Liver (tissue), 9 donors: ENCODE measurements around the gene TRIM67. TPM values are rescaled to one million over a fixed set of nuclear protein-coding genes. Genes with fewer than 3 reads are reported as not detected.

Experiments used
- DNase-seq: peaks from one replicate; pipeline ENCODE4 v3.0.0-alpha.2; 2017; ENCODE audit warnings: low spot score
- H3K27ac ChIP-seq, 2 donors: one replicate each; pipeline ENCODE4 v1.7.0; 2013; ENCODE audit warnings: inconsistent platforms in 2 of 2, low read length in 2 of 2, control low read depth in 1 of 2, low read depth in 1 of 2, mild to moderate bottlenecking in 1 of 2
- H3K27me3 ChIP-seq, 4 donors: one replicate each; pipeline versions ENCODE4 v1.6.1 to v1.7.0; 2013; ENCODE audit warnings: low read length in 3 of 4, inconsistent platforms in 1 of 4, mild to moderate bottlenecking in 1 of 4, moderate library complexity in 1 of 4; ENCODE audit not compliant: control insufficient read depth in 4 of 4, insufficient read depth in 4 of 4
- H3K36me3 ChIP-seq, 4 donors: one replicate each; pipeline versions ENCODE4 v1.6.1 to v1.7.0; 2013; ENCODE audit warnings: low read length in 3 of 4, mild to moderate bottlenecking in 3 of 4, low read depth in 1 of 4, moderate library complexity in 1 of 4; ENCODE audit not compliant: control insufficient read depth in 4 of 4, insufficient read depth in 3 of 4
- H3K4me1 ChIP-seq, 4 donors: one replicate each; pipeline versions ENCODE4 v1.6.1 to v1.7.0; 2013; ENCODE audit warnings: low read length in 3 of 4, mild to moderate bottlenecking in 3 of 4, moderate library complexity in 1 of 4; ENCODE audit not compliant: control insufficient read depth in 4 of 4, insufficient read depth in 4 of 4
- H3K4me3 ChIP-seq, 3 donors: one replicate each; pipeline versions ENCODE4 v1.6.1 to v1.7.0; 2013; ENCODE audit warnings: low read length in 3 of 3, control low read depth in 1 of 3, low read depth in 1 of 3, mild to moderate bottlenecking in 1 of 3
- H3K9ac ChIP-seq, 2 donors: one replicate each; pipeline ENCODE4 v1.7.0; 2013; ENCODE audit warnings: low read length in 2 of 2, mild to moderate bottlenecking in 2 of 2, moderate library complexity in 2 of 2, control low read depth in 1 of 2, low read depth in 1 of 2
- H3K9me3 ChIP-seq, 4 donors: one replicate each; pipeline versions ENCODE4 v1.6.1 to v1.7.0; 2013; ENCODE audit warnings: low read length in 3 of 4; ENCODE audit not compliant: control insufficient read depth in 4 of 4
- CTCF ChIP-seq: fragments of 150-350 bp; IDR thresholded peaks from 2 replicates; pipeline ENCODE4 v1.5.1; 2017; ENCODE audit warnings: improper control_type of control experiment, low read depth, low read length; ENCODE audit not compliant: missing input control
- EGR1 ChIP-seq, 2 donors: IDR thresholded peaks; 2 replicates each; pipeline ENCODE4 v1.6.1; 2016 to 2018; ENCODE audit warnings: antibody characterized with exemption in 2 of 2, low read depth in 2 of 2
- FOXA1 ChIP-seq: IDR thresholded peaks from 2 replicates; pipeline ENCODE4 v1.6.1; 2016; ENCODE audit warnings: antibody characterized with exemption
- FOXA2 ChIP-seq: IDR thresholded peaks from 2 replicates; pipeline ENCODE4 v1.6.1; 2016; ENCODE audit warnings: antibody characterized with exemption
- GABPA ChIP-seq, 2 donors: IDR thresholded peaks in 1 of 2; conservative IDR thresholded peaks in 1 of 2; 2 replicates each; pipeline ENCODE4 v1.6.1; 2016; ENCODE audit warnings: antibody characterized with exemption in 2 of 2, mild to moderate bottlenecking in 1 of 2, moderate library complexity in 1 of 2
- HNF4A ChIP-seq, 2 donors: conservative IDR thresholded peaks; 2 replicates each; pipeline ENCODE4 v1.6.1; 2016; ENCODE audit warnings: antibody characterized with exemption in 2 of 2, mild to moderate bottlenecking in 2 of 2
- HNF4G ChIP-seq: IDR thresholded peaks from 2 replicates; pipeline ENCODE4 v1.6.1; 2016; ENCODE audit warnings: antibody characterized with exemption
- JUND ChIP-seq, 2 donors: IDR thresholded peaks; 2 replicates each; pipeline ENCODE4 v1.6.1; 2016; ENCODE audit warnings: antibody characterized with exemption in 2 of 2
- MAX ChIP-seq: IDR thresholded peaks from 2 replicates; pipeline ENCODE4 v1.6.1; 2016; ENCODE audit warnings: antibody characterized with exemption
- NR2F2 ChIP-seq: IDR thresholded peaks from 2 replicates; pipeline ENCODE4 v1.6.1; 2016; ENCODE audit warnings: antibody characterized with exemption
- RAD21 ChIP-seq, 2 donors: IDR thresholded peaks; 2 replicates each; pipeline ENCODE4 v1.6.1; 2016; ENCODE audit warnings: antibody characterized with exemption in 2 of 2, mild to moderate bottlenecking in 2 of 2
- REST ChIP-seq: IDR thresholded peaks from 2 replicates; pipeline ENCODE4 v1.6.1; 2016; ENCODE audit warnings: antibody characterized with exemption, mild to moderate bottlenecking
- RXRA ChIP-seq, 2 donors: IDR thresholded peaks; 2 replicates each; pipeline ENCODE4 v1.6.1; 2017 to 2018; ENCODE audit warnings: antibody characterized with exemption in 2 of 2, mild to moderate bottlenecking in 1 of 2
- SP1 ChIP-seq: IDR thresholded peaks from 2 replicates; pipeline ENCODE4 v1.6.1; 2018; ENCODE audit warnings: antibody characterized with exemption, mild to moderate bottlenecking
- TAF1 ChIP-seq: conservative IDR thresholded peaks from 2 replicates; pipeline ENCODE4 v1.6.1; 2016; ENCODE audit warnings: antibody characterized with exemption, mild to moderate bottlenecking
- YY1 ChIP-seq: IDR thresholded peaks from 2 replicates; pipeline ENCODE4 v1.6.1; 2016; ENCODE audit warnings: antibody characterized with exemption, mild to moderate bottlenecking
- ZBTB33 ChIP-seq: IDR thresholded peaks from 2 replicates; pipeline ENCODE4 v1.6.1; 2016; ENCODE audit warnings: antibody characterized with exemption
- WGBS: extraction: QIAGEN DNeasy Blood & Tissue Kit; methylation state at CpG from one replicate; pipeline ENCODE4 v1.1.7; 2013; 5-methylcytosine and 5-hydroxymethylcytosine counted together
- polyA plus RNA-seq, 2 donors: library from polyadenylated mRNA; stranded (reverse) in 1 of 2; unstranded in 1 of 2; fragments of 200-250 nt in 1 of 2; fragments of >200 nt in 1 of 2; fragmentation: Nextera tagmentation in 1 of 2; extraction: Ambion mirVana in 1 of 2; gene quantifications; one replicate each; pipeline versions ENCODE4 v1.2.1 to v1.2.3, GENCODE V29; 2013 to 2015
- total RNA-seq, 2 donors: library from RNA; depleted of rRNA; stranded (reverse); fragments of >200 nt; gene quantifications; one replicate each; pipeline ENCODE4 v1.2.3, GENCODE V29; 2014
- donor health status: healthy.
- donor health status: healthy.
- donor health status: healthy.
- donor health status: healthy.
- donor health status: healthy.

The TRIM67 gene
- total and polyA plus RNA-seq, 4 donors: under 0.01 to 0.05 TPM; not detected in 2

- TF ChIP-seq TAF1: no peak
- no peak for TF ChIP-seq GABPA (IDR thresholded peaks at IDR 0.05 in 1 of 2, conservative IDR thresholded peaks at IDR 0.05 in 1 of 2)
These were observed 34.4 kb downstream of the TRIM67 start (continued) for GRCh38 chr1:231196307-231196706.

GRCh38 chr1:231196728-231197127 is 34.9 kb downstream of the TRIM67 start:
- DNase-seq: no peak
- no peaks in the 10 kb centered on the region for H3K4me1 ChIP-seq
- H3K27me3 ChIP-seq: no peaks in the 10 kb centered on the region
- H3K9ac ChIP-seq: no peak overlapping the region
- H3K4me3 ChIP-seq: no peak overlapping the region
- 91% methylated on average over 2 of the region's 2 CpGs for WGBS
- no peak overlapping the region for H3K27ac ChIP-seq
- TF ChIP-seq REST: no peak
- TF ChIP-seq RXRA (IDR thresholded peaks at IDR 0.05): no peak
- TF ChIP-seq SP1: no peak
- no peak for TF ChIP-seq GABPA (IDR thresholded peaks at IDR 0.05 in 1 of 2, conservative IDR thresholded peaks at IDR 0.05 in 1 of 2)
- no peak for TF ChIP-seq ZBTB33
- no peak for TF ChIP-seq FOXA1
- TF ChIP-seq RAD21 (IDR thresholded peaks at IDR 0.05): no peak
- TF ChIP-seq CTCF: no peak
- no peak for TF ChIP-seq NR2F2
- TF ChIP-seq HNF4A (conservative IDR thresholded peaks at IDR 0.05): no peak
- no peak for TF ChIP-seq EGR1 (IDR thresholded peaks at IDR 0.05; ENCODE audit: low read depth in 2 of 2)
- no peak for TF ChIP-seq HNF4G
- TF ChIP-seq JUND (IDR thresholded peaks at IDR 0.05): no peak
- no peaks in the 10 kb centered on the region for H3K36me3 ChIP-seq
- H3K9me3 ChIP-seq: no peaks in the 10 kb centered on the region

GRCh38 chr1:231199868-231200267 is 38.0 kb downstream of the TRIM67 start:
- H3K4me3 ChIP-seq: no peak overlapping the region
- WGBS: 96% methylated on average over 7 of the region's 7 CpGs
- no peaks in the 10 kb centered on the region for H3K36me3 ChIP-seq
- no peaks in the 10 kb centered on the region for H3K9me3 ChIP-seq
- H3K27me3 ChIP-seq: no peaks in the 10 kb centered on the region
- H3K4me1 ChIP-seq: peaks cover 0 to 4% (median 1%) of the 10 kb centered on the region in 4 donors
- H3K27ac ChIP-seq: no peak overlapping the region
- no peak for DNase-seq
- no peak overlapping the region for H3K9ac ChIP-seq
- TF ChIP-seq CTCF: no peak
- TF ChIP-seq TAF1: no peak
- no peak for TF ChIP-seq JUND (IDR thresholded peaks at IDR 0.05)
- TF ChIP-seq YY1: no peak
- no peak for TF ChIP-seq REST
- TF ChIP-seq EGR1 (IDR thresholded peaks at IDR 0.05; ENCODE audit: low read depth in 2 of 2): no peak
- no peak for TF ChIP-seq FOXA2
- TF ChIP-seq MAX: no peak
